Osteoblast (primary cell): ENCODE data around the gene LMAN1L. TPM values are rescaled to one million over a fixed set of nuclear protein-coding genes. Genes with fewer than 3 reads are reported as not detected.

Experiments
- DNase-seq: peaks from one replicate; pipeline ENCODE4 v3.0.0; 2011; ENCODE audit warnings: low spot score, mixed read lengths; ENCODE audit not compliant: insufficient read length; ENCODE audit errors: missing footprints
- H2AFZ ChIP-seq: 2 replicates; pipeline ENCODE4 v1.6.0; 2011; ENCODE audit warnings: mild to moderate bottlenecking, low read length
- H3K27ac ChIP-seq: 2 replicates; pipeline ENCODE4 v1.5.1; 2011; ENCODE audit warnings: mild to moderate bottlenecking, low read depth, low read length, moderate library complexity
- H3K27me3 ChIP-seq: 2 replicates; pipeline ENCODE4 v1.6.0; 2012; ENCODE audit warnings: mild to moderate bottlenecking, control low read depth, inconsistent platforms, low read length, moderate library complexity; ENCODE audit not compliant: insufficient read depth
- H3K36me3 ChIP-seq: 2 replicates; pipeline ENCODE4 v1.5.1; 2011; ENCODE audit warnings: mild to moderate bottlenecking, low read length, control low read depth, moderate library complexity; ENCODE audit not compliant: insufficient read depth
- H3K4me1 ChIP-seq: 2 replicates; pipeline ENCODE4 v1.5.1; 2011; ENCODE audit warnings: mild to moderate bottlenecking, low read length, control low read depth, moderate library complexity; ENCODE audit not compliant: insufficient read depth
- H3K4me2 ChIP-seq: 2 replicates; pipeline ENCODE4 v1.6.0; 2011; ENCODE audit warnings: mild to moderate bottlenecking, low read length; ENCODE audit not compliant: insufficient read depth
- H3K4me3 ChIP-seq: fragments of 200-600 bp; sonication (generic); 3 replicates; pipeline ENCODE4 v1.5.1; 2012; ENCODE audit warnings: mild to moderate bottlenecking, low read length, inconsistent platforms; ENCODE audit not compliant: insufficient read depth
- H3K79me2 ChIP-seq: 2 replicates; pipeline ENCODE4 v1.6.0; 2012; ENCODE audit warnings: mild to moderate bottlenecking, low read length, control low read depth, inconsistent platforms; ENCODE audit not compliant: insufficient read depth
- H3K9me3 ChIP-seq: 2 replicates; pipeline ENCODE4 v1.5.1; 2011; ENCODE audit warnings: low read depth, low read length, control low read depth
- H4K20me1 ChIP-seq: 2 replicates; pipeline ENCODE4 v1.6.0; 2012; ENCODE audit warnings: mild to moderate bottlenecking, low read length, control low read depth; ENCODE audit not compliant: insufficient read depth
- total RNA-seq: library from RNA; depleted of rRNA; stranded (reverse); fragments of >200 nt; gene quantifications from 2 replicates; pipeline ENCODE4 v1.2.3, GENCODE V29; 2012
- TF ChIP-seq, protein P1 (sequence below): IDR thresholded peaks from 2 replicates; pipeline ENCODE4 v1.5.1; 2011; ENCODE audit warnings: mild to moderate bottlenecking, low read depth, low read length, moderate library complexity; ENCODE audit errors: extremely low read depth

LMAN1L gene
- total RNA-seq, 1 donor: not detected

DNA sequence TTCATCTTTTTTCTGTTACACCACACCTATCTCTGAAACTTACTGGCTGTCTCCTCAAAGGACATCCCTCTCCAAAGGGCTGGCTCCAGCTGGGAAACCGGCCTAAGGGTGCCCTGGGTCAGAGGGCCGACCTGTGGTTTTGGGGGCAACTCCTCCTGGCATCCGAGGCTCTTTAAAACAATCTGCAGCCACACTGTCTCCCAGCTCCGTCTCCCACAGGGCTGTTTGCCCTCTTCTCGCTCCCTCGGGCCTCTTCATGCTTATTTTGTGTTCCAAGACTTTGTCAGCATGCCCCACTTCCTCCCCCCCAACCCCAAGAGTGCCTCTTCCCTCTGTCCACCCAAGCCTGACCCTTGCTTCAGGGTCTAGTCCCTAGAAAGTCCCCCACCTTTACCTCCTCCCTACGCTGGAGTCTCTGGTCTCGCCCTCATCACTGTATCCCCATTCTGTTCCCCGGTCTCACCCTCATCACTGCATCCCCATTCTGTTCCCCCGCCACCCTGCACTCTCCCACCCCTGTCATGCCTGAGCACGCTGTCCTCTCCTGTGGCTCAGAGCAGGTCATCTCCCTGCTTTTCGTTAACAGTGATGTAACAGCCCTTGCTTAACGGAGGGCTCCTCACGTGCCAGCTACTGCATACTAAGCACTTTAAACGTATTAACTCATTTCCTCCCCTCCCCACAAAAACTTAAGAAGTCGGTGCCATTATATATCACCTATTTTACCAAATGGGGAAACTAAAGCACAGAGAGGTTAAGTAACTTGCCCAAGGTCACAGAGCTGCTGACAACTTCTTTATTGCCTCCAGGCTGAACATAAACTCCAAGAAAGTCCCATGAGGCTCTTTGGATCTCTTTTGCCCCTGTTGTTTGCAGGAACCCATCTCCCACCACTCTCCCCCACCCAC is 31.9 kb upstream of the LMAN1L start:
- no peak overlapping the region for H3K27ac ChIP-seq
- TF ChIP-seq, protein P1, sequence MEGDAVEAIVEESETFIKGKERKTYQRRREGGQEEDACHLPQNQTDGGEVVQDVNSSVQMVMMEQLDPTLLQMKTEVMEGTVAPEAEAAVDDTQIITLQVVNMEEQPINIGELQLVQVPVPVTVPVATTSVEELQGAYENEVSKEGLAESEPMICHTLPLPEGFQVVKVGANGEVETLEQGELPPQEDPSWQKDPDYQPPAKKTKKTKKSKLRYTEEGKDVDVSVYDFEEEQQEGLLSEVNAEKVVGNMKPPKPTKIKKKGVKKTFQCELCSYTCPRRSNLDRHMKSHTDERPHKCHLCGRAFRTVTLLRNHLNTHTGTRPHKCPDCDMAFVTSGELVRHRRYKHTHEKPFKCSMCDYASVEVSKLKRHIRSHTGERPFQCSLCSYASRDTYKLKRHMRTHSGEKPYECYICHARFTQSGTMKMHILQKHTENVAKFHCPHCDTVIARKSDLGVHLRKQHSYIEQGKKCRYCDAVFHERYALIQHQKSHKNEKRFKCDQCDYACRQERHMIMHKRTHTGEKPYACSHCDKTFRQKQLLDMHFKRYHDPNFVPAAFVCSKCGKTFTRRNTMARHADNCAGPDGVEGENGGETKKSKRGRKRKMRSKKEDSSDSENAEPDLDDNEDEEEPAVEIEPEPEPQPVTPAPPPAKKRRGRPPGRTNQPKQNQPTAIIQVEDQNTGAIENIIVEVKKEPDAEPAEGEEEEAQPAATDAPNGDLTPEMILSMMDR: no peak
- H3K4me3 ChIP-seq: peak overlapping the region; percentile 88
- no peaks in the 10 kb centered on the region for H3K27me3 ChIP-seq
- peak; percentile 68 for DNase-seq
- no peaks in the 10 kb centered on the region for H3K9me3 ChIP-seq
- H3K36me3 ChIP-seq: no peaks in the 10 kb centered on the region
- peak overlapping the region; percentile 91 for H2AFZ ChIP-seq
- H3K4me1 ChIP-seq: peaks cover 31% of the 10 kb centered on the region
- peak overlapping the region; percentile 84 for H3K4me2 ChIP-seq
- H3K79me2 ChIP-seq: peaks cover 35% of the 10 kb centered on the region
- H4K20me1 ChIP-seq: peaks cover 27% of the 10 kb centered on the region

DNA sequence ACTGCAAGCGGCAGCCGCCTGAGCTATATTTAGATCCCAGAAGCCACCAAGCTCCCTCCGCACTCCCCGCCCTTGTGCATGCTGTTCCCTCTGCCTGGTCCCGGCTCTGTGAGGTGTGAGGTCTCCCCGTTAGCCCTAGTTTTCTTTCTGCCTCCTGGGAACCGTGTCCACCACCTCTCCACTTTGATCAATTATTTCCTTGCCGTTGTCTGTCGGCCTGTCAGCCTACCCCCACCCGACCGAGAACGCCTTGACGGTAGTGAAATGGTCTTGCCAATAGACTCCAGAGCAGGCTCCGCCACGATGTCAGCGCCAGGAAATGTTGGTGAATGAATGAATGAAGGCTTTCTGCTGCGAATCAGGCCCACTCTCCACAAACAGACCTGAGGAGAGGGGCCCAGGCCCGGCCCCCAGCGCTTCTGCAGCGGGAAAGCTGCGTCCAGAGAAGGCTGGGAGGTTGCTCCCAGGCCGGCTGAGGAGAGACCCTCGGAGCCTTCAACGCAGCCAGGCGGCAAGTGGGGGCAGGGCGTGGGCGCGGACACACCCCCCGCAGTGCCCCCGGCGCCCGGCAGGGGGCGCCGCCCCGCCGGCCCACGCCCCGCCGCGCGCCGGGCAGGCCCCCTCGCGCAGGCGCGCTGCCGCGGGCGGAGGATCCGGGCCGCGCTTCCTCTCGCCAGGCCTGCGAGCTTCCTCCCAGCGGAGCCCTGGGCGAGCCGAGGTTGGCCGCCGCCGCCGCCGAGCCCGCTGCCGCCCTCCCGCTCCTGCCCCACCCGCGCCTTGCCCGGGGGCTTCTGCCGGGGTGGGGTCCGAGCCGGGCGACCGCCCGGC is 31.0 kb upstream of the LMAN1L start, which contains the start of gene CSK:
Gene CSK, plus strand, starts transcription at position 650 of the 828 bp plus-strand sequence. CDS start 16,218 bp downstream, outside the sequence.
- Histone ChIP-seq H3K27ac (peak within 1 kb of the TSS; percentile 18), H2AFZ (peak within 1 kb of the TSS; percentile 91), H3K4me2 (peak within 1 kb of the TSS; percentile 86), H4K20me1 (peaks cover 32% of the 10 kb centered on the region), H3K36me3 (no peaks in the 10 kb centered on the region), H3K4me3 (peak within 1 kb of the TSS; percentile 88), H3K4me1 (peaks cover 37% of the 10 kb centered on the region), H3K9me3 (no peaks in the 10 kb centered on the region), H3K27me3 (no peaks in the 10 kb centered on the region), H3K79me2 (peaks cover 43% of the 10 kb centered on the region)
- DNase-seq: peak; percentile 100
- TF ChIP-seq, protein P1: peak; percentile 34

DNA sequence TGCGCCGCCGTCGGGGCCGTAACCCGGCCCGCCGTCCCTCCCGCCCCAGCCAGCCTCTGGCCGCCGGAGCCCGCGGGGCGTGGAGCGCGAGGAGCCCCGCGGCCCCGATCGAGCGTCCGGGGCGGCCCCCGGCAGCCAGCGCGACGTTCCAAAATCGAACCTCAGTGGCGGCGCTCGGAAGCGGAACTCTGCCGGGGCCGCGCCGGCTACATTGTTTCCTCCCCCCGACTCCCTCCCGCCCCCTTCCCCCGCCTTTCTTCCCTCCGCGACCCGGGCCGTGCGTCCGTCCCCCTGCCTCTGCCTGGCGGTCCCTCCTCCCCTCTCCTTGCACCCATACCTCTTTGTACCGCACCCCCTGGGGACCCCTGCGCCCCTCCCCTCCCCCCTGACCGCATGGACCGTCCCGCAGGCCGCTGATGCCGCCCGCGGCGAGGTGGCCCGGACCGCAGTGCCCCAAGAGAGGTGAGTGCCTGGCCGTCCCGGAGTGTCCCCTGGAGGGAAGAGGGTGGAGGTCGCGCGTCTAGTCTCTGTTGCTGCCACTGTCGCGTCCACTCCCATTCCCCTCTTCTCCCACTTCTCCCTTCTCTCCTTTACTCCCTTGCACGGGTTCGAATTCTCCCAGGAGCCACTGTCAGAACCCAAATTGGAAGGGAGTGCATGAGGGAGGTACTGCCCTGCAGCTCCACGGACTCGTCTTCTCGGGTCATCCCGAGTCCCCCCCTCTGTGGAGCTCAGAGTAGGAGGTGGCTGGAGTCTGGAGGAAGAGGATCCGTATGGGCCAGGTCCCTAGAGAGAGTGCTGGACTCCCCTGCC is 30.2 kb upstream of the LMAN1L start:
- peak overlapping the region; percentile 88 for H3K4me3 ChIP-seq
- H3K79me2 ChIP-seq: peaks cover 52% of the 10 kb centered on the region
- peak; percentile 96 for DNase-seq
- no peaks in the 10 kb centered on the region for H3K27me3 ChIP-seq
- peak overlapping the region; percentile 18 for H3K27ac ChIP-seq
- H3K4me1 ChIP-seq: peaks cover 45% of the 10 kb centered on the region
- TF ChIP-seq, protein P1: no peak
- H4K20me1 ChIP-seq: peaks cover 40% of the 10 kb centered on the region
- no peaks in the 10 kb centered on the region for H3K36me3 ChIP-seq
- no peaks in the 10 kb centered on the region for H3K9me3 ChIP-seq
- H2AFZ ChIP-seq: peak overlapping the region; percentile 42
- H3K4me2 ChIP-seq: peak overlapping the region; percentile 86
